Endothelial cell of umbilical vein (primary cell): ENCODE measurements around the gene ACAT1.

Experiments
- EZH2 ChIP-seq: IDR thresholded peaks from 2 replicates; pipeline ENCODE4 v1.6.1; 2012; ENCODE audit warnings: borderline replicate concordance, low read depth, mild to moderate bottlenecking, moderate library complexity, low read length, inconsistent platforms; ENCODE audit not compliant: severe bottlenecking
- FOS ChIP-seq: IDR thresholded peaks from 2 replicates; pipeline ENCODE4 v1.6.1; 2011; ENCODE audit warnings: mild to moderate bottlenecking, low read length, moderate library complexity, borderline replicate concordance; ENCODE audit not compliant: insufficient read depth
- POLR2AphosphoS5 ChIP-seq: IDR thresholded peaks from 2 replicates; pipeline ENCODE4 v1.6.1; 2012; ENCODE audit warnings: low read depth, mild to moderate bottlenecking, control low read depth, low read length, moderate library complexity; ENCODE audit not compliant: insufficient read depth
- TF ChIP-seq, protein P1 (sequence below), 2 donors: IDR thresholded peaks; 1 replicate in 1 of 2; 2 replicates in 1 of 2; pipeline ENCODE4 v1.5.1; 2011; ENCODE audit warnings: low read length in 2 of 2, mild to moderate bottlenecking in 2 of 2, moderate library complexity in 2 of 2, control low read depth in 1 of 2, inconsistent platforms in 1 of 2, low read depth in 1 of 2; ENCODE audit not compliant: insufficient read depth in 1 of 2; ENCODE audit errors: extremely low read depth in 1 of 2

GRCh38 chr11:108085672-108086071 is 35.7 kb upstream of the ACAT1 start:
- TF ChIP-seq EZH2 (no peak), FOS (no peak), POLR2AphosphoS5 (no peak)
- TF ChIP-seq, protein P1, sequence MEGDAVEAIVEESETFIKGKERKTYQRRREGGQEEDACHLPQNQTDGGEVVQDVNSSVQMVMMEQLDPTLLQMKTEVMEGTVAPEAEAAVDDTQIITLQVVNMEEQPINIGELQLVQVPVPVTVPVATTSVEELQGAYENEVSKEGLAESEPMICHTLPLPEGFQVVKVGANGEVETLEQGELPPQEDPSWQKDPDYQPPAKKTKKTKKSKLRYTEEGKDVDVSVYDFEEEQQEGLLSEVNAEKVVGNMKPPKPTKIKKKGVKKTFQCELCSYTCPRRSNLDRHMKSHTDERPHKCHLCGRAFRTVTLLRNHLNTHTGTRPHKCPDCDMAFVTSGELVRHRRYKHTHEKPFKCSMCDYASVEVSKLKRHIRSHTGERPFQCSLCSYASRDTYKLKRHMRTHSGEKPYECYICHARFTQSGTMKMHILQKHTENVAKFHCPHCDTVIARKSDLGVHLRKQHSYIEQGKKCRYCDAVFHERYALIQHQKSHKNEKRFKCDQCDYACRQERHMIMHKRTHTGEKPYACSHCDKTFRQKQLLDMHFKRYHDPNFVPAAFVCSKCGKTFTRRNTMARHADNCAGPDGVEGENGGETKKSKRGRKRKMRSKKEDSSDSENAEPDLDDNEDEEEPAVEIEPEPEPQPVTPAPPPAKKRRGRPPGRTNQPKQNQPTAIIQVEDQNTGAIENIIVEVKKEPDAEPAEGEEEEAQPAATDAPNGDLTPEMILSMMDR (IDR thresholded peaks at IDR 0.05; ENCODE audit: extremely low read depth in 1 of 2, insufficient read depth in 1 of 2, low read depth in 1 of 2, low read length in 2 of 2), result no peak
